GM12878 (cell line): ENCODE results near the gene INAFM1. TPM values are rescaled to one million over a fixed set of nuclear protein-coding genes. Genes with fewer than 3 reads are reported as not detected.

Experiments
- ATAC-seq: fragments of 200-7000 bp; cut with Tn5 transposase; 3 replicates; pipeline ENCODE4 v1.9.1; 2020; ENCODE audit warnings: mild to moderate bottlenecking, moderate library complexity
- BruUV-seq: library from RNA; stranded (reverse); fragments of 400-500 nt; replicated peaks from 2 replicates; lab custom pipeline; 2021; lab: Mats Ljungman, UMichigan
- CTCF ChIA-PET: fragments of 300-600 bp; sonication (Branson Sonifier 250); formaldehyde crosslinking; extraction: SDS; loops from one replicate; lab custom pipeline; 2021; ENCODE audit warnings: inconsistent platforms; lab: Yijun Ruan, JAX
- POLR2A ChIA-PET: fragments of 350-600 bp; formaldehyde crosslinking; extraction: SDS; loops from one replicate; lab custom pipeline; 2021; ENCODE audit warnings: inconsistent platforms; lab: Charles Lee
- RAD21 ChIA-PET: fragments of 300-600 bp; sonication (Branson Sonifier 250); formaldehyde crosslinking; loops from one replicate; lab custom pipeline; 2023; ENCODE audit warnings: antibody characterized with exemption; ENCODE audit not compliant: unreplicated experiment; lab: Charles Lee
- SMC1A ChIA-PET: fragments of 300-600 bp; sonication (Branson Sonifier 250); formaldehyde crosslinking; loops from one replicate; lab custom pipeline; 2023; ENCODE audit not compliant: unreplicated experiment, uncharacterized antibody; lab: Charles Lee
- DNase-seq: peaks from one replicate; pipeline ENCODE4 v3.0.0-alpha.2; 2011; ENCODE audit warnings: low read depth, low spot score
- FAIRE-seq: peaks from 3 replicates; lab custom pipeline; 2011; peaks lifted over from hg19 to GRCh38; lab: Jason Lieb, UNC
- H2AFZ ChIP-seq: 2 replicates; pipeline ENCODE4 v1.6.0; 2011; ENCODE audit warnings: low read depth, low read length, control low read depth; ENCODE audit not compliant: control insufficient read depth
- H3K27ac ChIP-seq: 2 replicates; pipeline ENCODE4 v1.5.1; 2011; ENCODE audit warnings: control low read depth; ENCODE audit not compliant: control insufficient read depth, insufficient read depth
- H3K27me3 ChIP-seq, 2 experiments: replicated peaks in 1 of 2; 2 replicates each; pipeline versions ENCODE4 v1.6.0 to v1.6.1; 2011; ENCODE audit warnings: low read length in 1 of 2; ENCODE audit not compliant: control insufficient read depth in 2 of 2, insufficient read depth in 2 of 2
- H3K36me3 ChIP-seq, 2 experiments: 2 replicates each; pipeline ENCODE4 v1.5.1; 2011; ENCODE audit warnings: low read length in 1 of 2; ENCODE audit not compliant: control insufficient read depth in 2 of 2, insufficient read depth in 2 of 2
- H3K4me1 ChIP-seq: 2 replicates; pipeline ENCODE4 v1.6.1; 2011; ENCODE audit warnings: mild to moderate bottlenecking, low read length, moderate library complexity, mixed read lengths; ENCODE audit not compliant: control insufficient read depth, insufficient read depth
- H3K4me2 ChIP-seq: 2 replicates; pipeline ENCODE4 v1.6.0; 2011; ENCODE audit warnings: control low read depth; ENCODE audit not compliant: control insufficient read depth, insufficient read depth
- H3K4me3 ChIP-seq: fragments of 200-600 bp; sonication (generic); 2 replicates; pipeline ENCODE4 v1.5.1; 2016
- H3K79me2 ChIP-seq: 2 replicates; pipeline ENCODE4 v1.6.0; 2011; ENCODE audit warnings: low read length; ENCODE audit not compliant: control insufficient read depth, insufficient read depth
- H3K9ac ChIP-seq: 2 replicates; pipeline ENCODE4 v1.8.0; 2011; ENCODE audit warnings: low read length, control low read depth, mixed read lengths; ENCODE audit not compliant: control insufficient read depth, insufficient read depth
- H3K9me3 ChIP-seq: replicated peaks from 3 replicates; pipeline ENCODE4 v1.5.1; 2011; ENCODE audit warnings: mild to moderate bottlenecking, low read length; ENCODE audit not compliant: control insufficient read depth, insufficient read depth
- H4K20me1 ChIP-seq: 2 replicates; pipeline ENCODE4 v1.6.0; 2011; ENCODE audit not compliant: control insufficient read depth, insufficient read depth
- BCLAF1 ChIP-seq: fragments of 450-650 bp; IDR thresholded peaks from 2 replicates; pipeline ENCODE4 v1.6.1; 2017; ENCODE audit warnings: antibody characterized with exemption, mild to moderate bottlenecking, moderate library complexity
- HDAC2 ChIP-seq: fragments of 200-600 bp; sonication (generic); IDR thresholded peaks from 2 replicates; pipeline ENCODE4 v1.6.1; 2017
- JUNB ChIP-seq: IDR thresholded peaks from 2 replicates; pipeline ENCODE4 v1.6.1; 2016; ENCODE audit warnings: antibody characterized with exemption, mild to moderate bottlenecking
- MEF2A ChIP-seq: IDR thresholded peaks from 2 replicates; pipeline ENCODE4 v1.6.1; 2011; ENCODE audit warnings: low read depth, mild to moderate bottlenecking, low read length, moderate library complexity; ENCODE audit not compliant: insufficient read depth
- NBN ChIP-seq: fragments of 450-650 bp; IDR thresholded peaks from 2 replicates; pipeline ENCODE4 v1.6.1; 2016
- NFYB ChIP-seq: IDR thresholded peaks from 2 replicates; pipeline ENCODE4 v1.6.1; 2011; ENCODE audit warnings: low read depth, mild to moderate bottlenecking, low read length, improper control_type of control experiment, moderate library complexity; ENCODE audit not compliant: insufficient read depth
- PRDM15 ChIP-seq: fragments of 450-650 bp; formaldehyde crosslinking; IDR thresholded peaks from 2 replicates; pipeline ENCODE4 v1.4.0; 2020; ENCODE audit warnings: mild to moderate bottlenecking, moderate library complexity
- RAD21 ChIP-seq: IDR thresholded peaks from 2 replicates; pipeline ENCODE4 v1.6.1; 2011; ENCODE audit warnings: mild to moderate bottlenecking, low read depth, low read length, moderate library complexity; ENCODE audit not compliant: insufficient read depth
- SMAD5 ChIP-seq: IDR thresholded peaks from 2 replicates; pipeline ENCODE4 v1.6.1; 2016; ENCODE audit warnings: antibody characterized with exemption, low read depth
- SRF ChIP-seq, 2 experiments: IDR thresholded peaks; 2 replicates each; pipeline ENCODE4 v1.6.1; 2011; ENCODE audit warnings: low read depth in 2 of 2, low read length in 2 of 2, mild to moderate bottlenecking in 1 of 2, moderate library complexity in 1 of 2
- USF2 ChIP-seq: IDR thresholded peaks from 2 replicates; pipeline ENCODE4 v1.6.1; 2011; ENCODE audit warnings: low read depth, low read length, improper control_type of control experiment, borderline replicate concordance
- WGBS: methylation state at CpG from one replicate; pipeline ENCODE4 v1.1.6; 2016; ENCODE audit warnings: low lambda C conversion rate; ENCODE audit not compliant: insufficient replicate concordance, insufficient coverage; ENCODE audit errors: missing lambda C conversion rate; 5-methylcytosine and 5-hydroxymethylcytosine counted together
- in situ Hi-C: fragments of 300-500 bp; cut with MboI; formaldehyde crosslinking; loops from 9 replicates; pipeline ENCODE4 v1.14.3; 2018; ENCODE audit warnings: mixed read lengths
- intact Hi-C: fragments of 100-400 bp; cut with micrococcal nuclease; formaldehyde crosslinking; loops from one replicate; pipeline ENCODE4 v1.14.2; 2022; ENCODE audit not compliant: unreplicated experiment
- polyA plus RNA-seq, 11 experiments: library from polyadenylated mRNA; depleted of rRNA in 4 of 11; unstranded in 6 of 11; stranded (reverse) in 5 of 11; fragments of >200 nt; fragmentation: Nextera tagmentation in 4 of 11; fragmentation: Illumina TruSeq in 1 of 11; extraction: Ambion mirVana in 4 of 11; extraction: Trizol in 1 of 11; gene quantifications; 1 replicate in 1 of 11; 2 replicates in 10 of 11; pipeline versions ENCODE4 v1.2.1 to v1.2.3, GENCODE V29; 2011 to 2016; ENCODE audit warnings: inconsistent platforms in 2 of 11, missing spikeins in 2 of 11, low read depth in 1 of 11
- total RNA-seq, 4 experiments: library from RNA; depleted of rRNA in 3 of 4; stranded (reverse); fragments of >200 nt in 3 of 4; fragmentation: Illumina TruSeq in 1 of 4; extraction: Trizol in 1 of 4; gene quantifications; 2 replicates each; pipeline versions ENCODE4 v1.2.1 to v1.2.3, GENCODE V29; 2013 to 2021

INAFM1 gene
- total and polyA plus RNA-seq, 10 of the 15 experiments (the other 5 are each of a cell fraction or from before 2014, with no cell fraction given), result 0.57 to 6.8 (median 1.1) TPM; not detected in 1

- TF ChIP-seq PRDM15 (CRISPR knock-in tag), result no peak
- no peak for TF ChIP-seq HDAC2
- TF ChIP-seq NBN, result 0 out of 2 replicates have a peak, but pooled peaks have one; percentile 59
- no peak for TF ChIP-seq JUNB
These were observed 45.0 kb upstream of the INAFM1 start (continued) for GRCh38 chr19:47229676-47230053.

GRCh38 chr19:47230054-47230920, 44.4 kb upstream of the INAFM1 start:
- ChIA-PET CTCF (interaction anchor here (1.0 to 1.4 kb wide), 3 partner anchors 16 to 19 kb away, joined by 3 to 5 read pairs (median 3); no protein-coding TSS in a partner anchor), POLR2A (interaction anchor here (1.1 kb wide), 1 partner anchor 14 kb away, joined by 5 read pairs; no protein-coding TSS in a partner anchor), SMC1A (interaction anchor here (1.8 kb wide), 1 partner anchor 20 kb away, joined by 4 read pairs; no protein-coding TSS in a partner anchor), RAD21 (interaction anchor here (1.1 to 2.2 kb wide), 3 partner anchors 14 to 26 kb away, joined by 3 to 8 read pairs (median 3); partner anchors contain the start of gene CCDC9)
- DNase-seq (no peak), ATAC-seq (no peak; the same call in 2 of the 3 replicates), FAIRE-seq (no peak)
- in situ Hi-C loops, result no loop called here
- Histone ChIP-seq H3K4me1 (peaks cover 50% of the 10 kb centered on the region), H3K4me2 (peak overlapping the region; percentile 57), H2AFZ (peak overlapping the region; percentile 35), H3K27ac (peak overlapping the region; percentile 29; the same call in 1 of the 2 replicates), H3K4me3 (peak overlapping the region; percentile 91), H3K27me3 (no peaks in the 10 kb centered on the region), H3K36me3 (peaks cover 0 to 3% of the 10 kb centered on the region in 2 experiments; a peak in 2 of 4 replicates), H3K79me2 (peaks cover 27% of the 10 kb centered on the region), H4K20me1 (no peaks in the 10 kb centered on the region), H3K9me3 (no peaks in the 10 kb centered on the region; the same call in 2 of the 3 replicates), H3K9ac (peak overlapping the region; percentile 68)
- BruUV-seq, result no TSS peak
- WGBS, result under 1% methylated on average over 43 of the region's 84 CpGs
- intact Hi-C loops, result no loop called here
- 0 out of 2 replicates have a peak, but pooled peaks have one; percentile 10 for TF ChIP-seq RAD21
- TF ChIP-seq SRF (IDR thresholded peaks at IDR 0.05; ENCODE audit: low read depth in 2 of 2, low read length in 2 of 2), result no peak
- TF ChIP-seq BCLAF1, result no peak
- TF ChIP-seq MEF2A, result no peak
- TF ChIP-seq SMAD5, result no peak
- 0 out of 2 replicates have a peak, but pooled peaks have one; percentile 31 for TF ChIP-seq NFYB
- no peak for TF ChIP-seq USF2
- TF ChIP-seq NBN, result peak; percentile 18
